Tibial nerve (tissue), 4 donors: ENCODE data around the gene PLSCR3.

Experiments
- EP300 ChIP-seq, 2 donors: sonication (generic); formaldehyde crosslinking; IDR thresholded peaks; one replicate each; pipeline ENCODE4 v1.6.1; 2017; ENCODE audit warnings: antibody characterized with exemption in 2 of 2, mild to moderate bottlenecking in 1 of 2
- TF ChIP-seq, protein P1 (sequence below), 5 experiments: fragments of 200-600 bp in 3 of 5; fragments of 450-650 bp in 2 of 5; sonication (generic) in 3 of 5; IDR thresholded peaks; one replicate each; pipeline ENCODE4 v1.5.1; 2016 to 2019; ENCODE audit warnings: antibody characterized with exemption in 5 of 5, mild to moderate bottlenecking in 3 of 5, moderate library complexity in 2 of 5

DNA sequence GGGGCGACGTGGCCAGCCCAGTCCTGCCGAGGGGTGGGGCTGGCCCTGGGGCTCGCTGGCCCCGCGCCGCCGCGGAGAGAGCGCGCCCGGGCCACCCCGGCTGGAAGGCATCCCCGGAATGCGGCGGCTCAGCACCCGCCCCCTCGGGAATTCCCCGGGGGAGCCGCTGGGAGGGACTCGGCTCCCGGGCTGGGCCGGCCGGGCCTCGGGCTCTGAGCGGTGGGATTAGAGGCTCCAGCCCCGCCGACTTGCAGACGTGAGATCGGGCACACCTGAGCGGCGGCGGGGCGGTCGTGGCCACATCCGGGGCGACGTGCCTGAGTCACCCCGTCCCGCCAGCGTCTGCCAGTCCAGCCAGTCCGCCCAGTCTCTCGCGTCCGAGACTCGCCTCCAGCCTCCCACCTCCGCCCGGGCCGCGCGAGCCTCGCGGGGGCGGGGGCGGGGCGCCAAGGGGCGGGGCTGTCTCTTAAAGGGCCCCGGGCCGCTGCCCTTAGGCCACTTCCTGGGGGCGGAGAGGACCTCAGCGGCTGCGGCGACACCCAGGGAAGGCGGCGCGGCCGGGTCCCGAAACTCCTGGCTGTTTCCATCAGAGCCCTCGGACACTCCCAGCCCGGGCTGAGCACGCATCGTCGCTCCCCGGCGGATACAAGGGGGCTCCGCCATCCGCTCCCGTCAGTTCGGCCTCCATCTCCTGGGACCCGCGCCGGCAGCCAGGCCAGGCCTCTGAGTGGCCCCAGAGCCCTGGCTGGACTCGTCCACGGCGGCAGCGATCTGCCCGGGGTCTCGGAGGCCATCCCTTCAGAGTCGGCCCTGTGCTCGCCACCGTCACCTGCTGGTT is 42.4 kb downstream of the PLSCR3 start, which contains the start of gene KCTD11:
- TF ChIP-seq, protein P1, sequence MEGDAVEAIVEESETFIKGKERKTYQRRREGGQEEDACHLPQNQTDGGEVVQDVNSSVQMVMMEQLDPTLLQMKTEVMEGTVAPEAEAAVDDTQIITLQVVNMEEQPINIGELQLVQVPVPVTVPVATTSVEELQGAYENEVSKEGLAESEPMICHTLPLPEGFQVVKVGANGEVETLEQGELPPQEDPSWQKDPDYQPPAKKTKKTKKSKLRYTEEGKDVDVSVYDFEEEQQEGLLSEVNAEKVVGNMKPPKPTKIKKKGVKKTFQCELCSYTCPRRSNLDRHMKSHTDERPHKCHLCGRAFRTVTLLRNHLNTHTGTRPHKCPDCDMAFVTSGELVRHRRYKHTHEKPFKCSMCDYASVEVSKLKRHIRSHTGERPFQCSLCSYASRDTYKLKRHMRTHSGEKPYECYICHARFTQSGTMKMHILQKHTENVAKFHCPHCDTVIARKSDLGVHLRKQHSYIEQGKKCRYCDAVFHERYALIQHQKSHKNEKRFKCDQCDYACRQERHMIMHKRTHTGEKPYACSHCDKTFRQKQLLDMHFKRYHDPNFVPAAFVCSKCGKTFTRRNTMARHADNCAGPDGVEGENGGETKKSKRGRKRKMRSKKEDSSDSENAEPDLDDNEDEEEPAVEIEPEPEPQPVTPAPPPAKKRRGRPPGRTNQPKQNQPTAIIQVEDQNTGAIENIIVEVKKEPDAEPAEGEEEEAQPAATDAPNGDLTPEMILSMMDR (IDR thresholded peaks at IDR 0.05), result peak in 3 of 5 experiments; percentile 29 to 61 (median 56)
- TF ChIP-seq EP300 (IDR thresholded peaks at IDR 0.05), result peak in 1 of 2 donors; percentile 76
